ENCODE measurements around the gene SNAP47.
"Not testable (repeated sequence)": the region's sequence is repeated elsewhere in the genome, so short reads cannot be mapped to it uniquely, and the experiment has no call there.

The SNAP47 gene

GRCh38 chr1:227734856-227735538 is at the start of gene SNAP47, which contains the start of gene JMJD4:
SNAP47 (plus strand) TSS chr1:227735435; CDS start chr1:227747737, 12,302 bp downstream.
JMJD4 (minus strand) TSS chr1:227735302; CDS start chr1:227735273, 29 bp downstream.
- peak; percentile 90 for DNase-seq

DNA sequence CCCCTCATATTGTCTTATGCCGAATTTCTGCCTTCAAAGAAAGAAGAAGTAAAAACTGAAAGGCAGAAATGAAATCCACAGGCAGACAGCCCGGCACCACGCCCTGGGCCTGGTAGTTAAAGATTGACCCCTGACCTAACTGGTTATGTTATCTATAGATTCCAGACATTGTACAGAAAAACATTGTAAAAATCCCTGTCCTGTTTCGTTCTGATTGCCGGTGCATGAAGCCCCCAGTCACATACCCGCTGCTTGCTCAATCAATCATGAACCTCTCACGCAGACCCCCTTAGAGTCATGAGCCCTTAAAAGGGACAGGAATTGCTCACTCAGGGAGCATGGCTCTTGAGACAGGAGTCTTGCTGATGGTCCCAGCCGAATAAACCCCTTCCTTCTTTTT is 49.4 kb upstream of the SNAP47 start:
- DNase-seq: no peak

- no peak for DNase-seq
These were observed 37.8 kb upstream of the SNAP47 start for GRCh38 chr1:227697321-227697864.

GRCh38 chr1:227701631-227702030 is 33.6 kb upstream of the SNAP47 start:
- not testable (repeated sequence) for DNase-seq

DNA sequence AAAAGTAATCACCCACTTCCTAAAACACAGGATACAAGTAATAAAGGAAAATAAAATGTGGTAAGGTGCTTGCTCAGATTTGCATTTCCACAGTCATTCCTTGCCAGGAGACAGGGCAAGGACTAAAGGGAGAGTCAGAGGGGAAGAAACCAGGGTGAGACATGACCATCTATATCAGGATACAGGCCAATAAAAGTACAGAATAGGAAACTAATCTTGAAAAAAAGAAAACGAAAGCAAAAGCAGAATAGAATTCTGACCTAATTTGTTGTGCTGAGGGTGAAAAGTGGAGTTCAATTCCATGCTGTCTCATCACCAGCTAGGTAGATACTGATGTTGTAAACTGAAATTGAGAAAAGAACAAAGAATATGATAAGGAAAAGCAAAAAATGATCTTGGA is 27.4 kb upstream of the SNAP47 start:
- DNase-seq: no peak

DNA sequence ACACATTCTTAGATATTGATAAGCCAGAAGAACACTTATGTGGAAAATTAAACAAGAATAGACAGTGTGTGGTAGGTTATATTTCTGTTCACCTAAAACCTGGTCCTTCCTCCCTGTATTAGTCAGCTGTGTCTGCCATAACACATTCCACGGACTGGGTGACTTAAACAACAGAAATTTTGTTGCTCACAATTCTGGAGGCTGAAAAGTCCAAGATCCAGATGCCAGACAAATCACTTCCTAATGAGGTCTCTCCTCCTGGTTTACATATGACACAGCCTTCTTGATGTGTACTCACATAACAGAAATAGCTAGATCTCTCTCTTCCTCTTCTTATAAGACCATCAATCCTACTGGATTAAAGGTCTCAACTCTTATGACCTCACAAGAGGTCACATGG is 25.8 kb upstream of the SNAP47 start:
- DNase-seq: no peak

GRCh38 chr1:227710474-227710873 is 24.8 kb upstream of the SNAP47 start:
- DNase-seq: not testable (repeated sequence)

GRCh38 chr1:227712648-227713047 is 22.6 kb upstream of the SNAP47 start:
- no peak for DNase-seq

GRCh38 chr1:227718932-227719331 is 16.3 kb upstream of the SNAP47 start:
- DNase-seq: no peak

- DNase-seq: no peak
These were observed 11.8 kb upstream of the SNAP47 start for GRCh38 chr1:227723474-227723873.

GRCh38 chr1:227725046-227725445 is 10.2 kb upstream of the SNAP47 start:
- no peak for DNase-seq

- DNase-seq: no peak
These were observed 8.9 kb upstream of the SNAP47 start for GRCh38 chr1:227726318-227726717.

- no peak for DNase-seq
These were observed 8.2 kb upstream of the SNAP47 start for GRCh38 chr1:227726924-227727599.

- peak; percentile 68 for DNase-seq
These were observed 7.0 kb upstream of the SNAP47 start for GRCh38 chr1:227728059-227728891.

DNA sequence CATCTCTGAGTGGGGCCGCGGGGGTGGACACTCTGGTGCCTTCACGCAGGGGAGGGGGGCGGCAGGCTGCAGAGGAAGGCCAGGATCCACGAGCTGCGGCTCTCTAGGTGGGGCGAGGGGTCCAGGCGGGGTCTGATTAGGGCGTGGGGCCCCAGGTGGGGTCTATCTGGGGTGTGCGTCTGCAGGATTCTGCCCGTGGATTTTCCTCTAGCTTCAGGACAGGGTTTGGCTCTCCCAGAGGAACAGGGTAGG is 6.4 kb upstream of the SNAP47 start:
- no peak for DNase-seq

GRCh38 chr1:227729144-227729880 is 5.9 kb upstream of the SNAP47 start:
- no peak for DNase-seq

DNA sequence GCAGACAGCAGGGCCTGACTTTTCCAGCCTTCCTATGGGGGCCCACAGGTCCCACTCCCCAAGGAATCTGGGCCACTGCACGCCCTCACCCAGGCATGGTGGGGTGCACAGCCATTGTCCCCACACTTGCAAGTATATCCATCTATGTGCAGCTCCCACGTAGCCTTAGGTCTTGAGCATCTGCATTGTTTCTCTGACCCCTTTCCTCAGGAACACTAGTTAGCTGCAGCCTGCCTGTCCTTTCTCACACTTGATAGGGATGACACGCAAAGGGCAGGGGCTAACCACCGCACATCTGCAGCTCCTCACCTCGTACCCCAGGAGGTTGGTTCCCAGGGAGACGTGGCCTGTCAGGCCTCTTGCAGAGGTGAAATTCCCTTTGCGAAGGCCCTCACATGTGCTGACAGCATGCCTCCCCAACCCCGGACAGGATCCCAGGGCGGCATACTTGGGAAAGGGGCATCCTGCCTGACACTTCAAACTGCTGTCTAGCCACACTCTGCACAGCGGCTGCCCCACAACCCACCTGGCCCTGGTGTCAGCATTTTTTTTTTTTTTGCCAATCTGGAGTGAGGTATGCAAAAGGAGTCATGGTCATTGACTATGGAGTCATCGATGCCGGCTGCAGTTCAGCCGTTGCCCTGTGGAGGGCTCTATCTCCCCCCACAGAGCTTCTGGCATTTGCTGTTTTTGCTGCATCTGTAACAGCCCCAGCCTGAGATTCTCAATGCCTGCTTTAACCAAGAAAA is 5.2 kb upstream of the SNAP47 start:
- DNase-seq: no peak

GRCh38 chr1:227730630-227731151 is 4.5 kb upstream of the SNAP47 start:
- no peak for DNase-seq

GRCh38 chr1:227731241-227731677 is 4.0 kb upstream of the SNAP47 start:
- DNase-seq: no peak

- DNase-seq: no peak
These were observed 3.3 kb upstream of the SNAP47 start for GRCh38 chr1:227731696-227732585.
